ENCODE results near the gene MIS12. TPM values are rescaled to one million over a fixed set of nuclear protein-coding genes. Genes with fewer than 3 reads are reported as not detected.

Gene MIS12
- total and polyA plus RNA-seq, 8 donors, result 16.1 to 36.3 (median 31.0) TPM

DNA sequence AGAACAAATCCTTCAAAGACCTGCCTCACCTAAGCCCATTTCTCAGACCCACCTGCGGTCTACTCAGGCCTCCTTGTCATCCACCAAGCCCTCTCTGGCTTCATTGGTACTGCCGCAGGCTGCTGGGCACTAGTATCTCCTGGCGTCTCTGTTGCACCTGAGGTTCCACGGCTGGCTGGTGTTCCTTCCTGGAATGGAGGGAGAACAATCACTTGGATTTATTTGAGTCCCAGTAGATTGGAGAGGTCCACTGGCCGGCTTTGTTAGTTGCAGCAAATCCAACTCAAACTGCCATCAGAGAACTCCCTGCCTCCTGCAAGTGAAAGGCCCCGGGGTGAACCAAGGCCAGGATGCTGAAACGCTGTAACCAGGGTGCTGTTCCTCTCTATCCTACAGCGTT lies 15.3 kb downstream of the MIS12 start:
- Histone ChIP-seq H3K27me3 (peaks cover 11 to 45% of the 10 kb centered on the region in 2 donors), H3K9me3 (no peaks in the 10 kb centered on the region), H3K4me1 (peaks cover 0 to 12% of the 10 kb centered on the region in 2 donors), H3K4me3 (no peak overlapping the region), H3K27ac (no peak overlapping the region), H3K36me3 (no peaks in the 10 kb centered on the region)
- intact Hi-C loops (cut with DNase I), result no loop called here
- ATAC-seq (no peak), DNase-seq (no peak)
- TF ChIP-seq, protein P1, sequence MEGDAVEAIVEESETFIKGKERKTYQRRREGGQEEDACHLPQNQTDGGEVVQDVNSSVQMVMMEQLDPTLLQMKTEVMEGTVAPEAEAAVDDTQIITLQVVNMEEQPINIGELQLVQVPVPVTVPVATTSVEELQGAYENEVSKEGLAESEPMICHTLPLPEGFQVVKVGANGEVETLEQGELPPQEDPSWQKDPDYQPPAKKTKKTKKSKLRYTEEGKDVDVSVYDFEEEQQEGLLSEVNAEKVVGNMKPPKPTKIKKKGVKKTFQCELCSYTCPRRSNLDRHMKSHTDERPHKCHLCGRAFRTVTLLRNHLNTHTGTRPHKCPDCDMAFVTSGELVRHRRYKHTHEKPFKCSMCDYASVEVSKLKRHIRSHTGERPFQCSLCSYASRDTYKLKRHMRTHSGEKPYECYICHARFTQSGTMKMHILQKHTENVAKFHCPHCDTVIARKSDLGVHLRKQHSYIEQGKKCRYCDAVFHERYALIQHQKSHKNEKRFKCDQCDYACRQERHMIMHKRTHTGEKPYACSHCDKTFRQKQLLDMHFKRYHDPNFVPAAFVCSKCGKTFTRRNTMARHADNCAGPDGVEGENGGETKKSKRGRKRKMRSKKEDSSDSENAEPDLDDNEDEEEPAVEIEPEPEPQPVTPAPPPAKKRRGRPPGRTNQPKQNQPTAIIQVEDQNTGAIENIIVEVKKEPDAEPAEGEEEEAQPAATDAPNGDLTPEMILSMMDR (IDR thresholded peaks at IDR 0.05), result no peak

DNA sequence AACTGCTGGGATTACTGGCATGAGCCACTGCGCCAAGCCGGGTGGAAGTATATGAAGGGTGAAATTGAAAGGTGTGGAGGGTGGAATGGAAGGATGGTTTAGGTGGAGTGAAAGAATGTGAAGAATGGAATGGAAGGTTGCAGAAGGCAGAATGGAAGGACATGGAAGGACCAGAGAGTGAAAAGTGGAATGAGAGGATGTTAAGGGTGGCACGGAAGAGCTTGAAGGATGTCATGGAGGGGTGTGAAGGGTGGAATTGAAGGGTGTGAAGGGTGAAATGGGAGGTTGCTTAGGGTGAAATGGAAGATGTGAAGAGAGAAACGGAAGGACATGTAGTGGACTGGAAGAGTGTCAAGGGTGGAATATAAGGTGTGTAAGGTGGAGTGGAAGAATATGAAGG lies 16.2 kb downstream of the MIS12 start:
- peaks cover 11 to 45% of the 10 kb centered on the region in 2 donors for H3K27me3 ChIP-seq
- no peak for DNase-seq
- H3K9me3 ChIP-seq, result no peaks in the 10 kb centered on the region
- H3K4me1 ChIP-seq, result peaks cover 0 to 12% of the 10 kb centered on the region in 2 donors
- no peak overlapping the region for H3K4me3 ChIP-seq
- no peak overlapping the region for H3K27ac ChIP-seq
- no peaks in the 10 kb centered on the region for H3K36me3 ChIP-seq
- intact Hi-C loops (cut with DNase I), result no loop called here
- no peak for ATAC-seq
- TF ChIP-seq, protein P1 (IDR thresholded peaks at IDR 0.05), result no peak

DNA sequence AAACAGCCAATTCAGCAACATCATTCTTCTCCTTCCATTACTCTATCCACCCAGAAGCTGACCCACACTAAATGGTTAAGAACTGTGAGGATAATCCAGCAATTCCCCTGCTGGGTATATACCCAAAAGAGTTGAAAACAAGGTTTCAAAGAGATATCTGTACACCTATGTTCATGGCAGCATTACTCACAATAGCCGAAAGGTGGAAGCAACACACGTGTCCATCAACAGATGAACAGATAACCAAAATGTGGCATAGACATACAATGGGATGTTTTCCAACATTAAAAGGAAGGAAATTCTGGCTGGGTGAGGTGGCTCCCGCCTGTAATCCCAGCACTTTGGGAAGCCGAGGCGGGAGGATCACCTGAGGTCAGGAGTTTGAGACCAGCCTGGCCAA lies 19.9 kb downstream of the MIS12 start:
- H3K27me3 ChIP-seq, result peaks cover 0 to 11% of the 10 kb centered on the region in 2 donors
- no peaks in the 10 kb centered on the region for H3K36me3 ChIP-seq
- H3K9me3 ChIP-seq, result no peaks in the 10 kb centered on the region
- H3K4me1 ChIP-seq, result no peaks in the 10 kb centered on the region
- no peak overlapping the region for H3K4me3 ChIP-seq
- no peak overlapping the region for H3K27ac ChIP-seq
- ATAC-seq, result no peak
- DNase-seq, result no peak
- TF ChIP-seq, protein P1 (IDR thresholded peaks at IDR 0.05), result no peak
- intact Hi-C loops (cut with DNase I), result no loop called here

DNA sequence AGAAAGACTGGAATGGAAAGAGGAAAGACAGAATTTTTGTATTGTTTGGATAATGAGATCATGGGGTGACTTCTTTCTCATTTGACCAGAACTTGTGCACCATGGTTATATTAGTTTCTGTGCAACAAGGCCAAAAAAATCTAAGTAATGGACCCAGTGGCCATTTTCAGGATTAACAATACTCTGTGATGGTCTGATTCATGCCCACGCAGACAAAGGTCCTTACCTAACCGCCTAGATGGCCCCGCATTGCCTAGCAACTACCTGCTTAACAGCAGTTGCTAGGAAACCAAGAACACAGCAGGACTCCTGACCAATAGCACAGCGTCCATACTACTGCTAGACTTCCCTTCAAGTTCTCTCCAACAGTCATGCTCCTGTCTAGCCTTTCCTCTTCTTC lies 22.4 kb downstream of the MIS12 start:
- H3K9me3 ChIP-seq, result no peaks in the 10 kb centered on the region
- TF ChIP-seq, protein P1 (IDR thresholded peaks at IDR 0.05), result no peak
- ATAC-seq, result no peak
- peaks cover 0 to 3% of the 10 kb centered on the region in 2 donors for H3K36me3 ChIP-seq
- no peak for DNase-seq
- no peaks in the 10 kb centered on the region for H3K27me3 ChIP-seq
- no peaks in the 10 kb centered on the region for H3K4me1 ChIP-seq
- H3K4me3 ChIP-seq, result no peak overlapping the region
- H3K27ac ChIP-seq, result no peak overlapping the region
- intact Hi-C loops (cut with DNase I), result no loop called here

DNA sequence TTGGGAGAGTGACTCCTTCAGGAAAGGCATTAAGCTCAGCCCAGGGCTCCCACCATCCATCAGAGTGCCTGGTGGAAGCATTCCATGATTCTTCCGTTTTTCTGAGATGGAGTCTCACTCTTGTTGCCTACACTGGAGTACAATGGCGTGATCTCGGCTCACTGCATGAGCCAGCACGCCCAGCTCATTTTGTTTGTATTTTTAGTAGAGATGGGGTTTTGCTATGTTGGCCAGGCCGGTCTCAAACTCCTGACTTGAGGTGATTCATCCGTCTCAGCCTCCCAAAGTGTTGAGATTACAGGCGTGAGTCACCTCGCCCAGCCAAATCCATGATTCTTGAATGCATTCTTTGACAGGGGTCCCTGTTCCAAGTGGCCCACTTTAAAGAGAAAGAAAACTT lies 23.1 kb downstream of the MIS12 start:
- Histone ChIP-seq H3K27ac (no peak overlapping the region), H3K27me3 (no peaks in the 10 kb centered on the region), H3K9me3 (no peaks in the 10 kb centered on the region), H3K4me3 (no peak overlapping the region), H3K36me3 (peaks cover 0 to 10% of the 10 kb centered on the region in 2 donors), H3K4me1 (no peaks in the 10 kb centered on the region)
- intact Hi-C loops (cut with DNase I), result no loop called here
- no peak for DNase-seq
- TF ChIP-seq, protein P1 (IDR thresholded peaks at IDR 0.05), result no peak
- no peak for ATAC-seq

All from left lung (tissue), 10 donors.